Activated CD4-positive, alpha-beta memory T cell treated with anti-CD3 and anti-CD28 coated beads for 36 hours (primary cell): ENCODE data around the gene KCNE4. TPM values are rescaled to one million over a fixed set of nuclear protein-coding genes. Genes with fewer than 3 reads are reported as not detected.

Experiments
- CTCF ChIA-PET: fragments of 350-600 bp; sonication (Branson Sonifier 250); formaldehyde crosslinking; loops from one replicate; lab custom pipeline; 2021; ENCODE audit warnings: antibody characterized with exemption, inconsistent platforms; lab: Charles Lee
- POLR2A ChIA-PET: fragments of 350-600 bp; sonication (Branson Sonifier 250); formaldehyde crosslinking; loops from one replicate; lab custom pipeline; 2021; ENCODE audit warnings: antibody characterized with exemption; lab: Charles Lee
- DNase-seq: peaks from one replicate; pipeline ENCODE4 v3.0.0-alpha.2; 2020
- H3K27ac Mint-ChIP-seq: one replicate; pipeline ENCODE4 v1.8.0; 2021; ENCODE audit warnings: mixed read lengths
- H3K27me3 Mint-ChIP-seq: one replicate; pipeline ENCODE4 v1.8.0; 2021; ENCODE audit warnings: mixed read lengths
- H3K36me3 Mint-ChIP-seq: one replicate; pipeline ENCODE4 v1.8.0; 2021; ENCODE audit warnings: mixed read lengths
- H3K4me1 Mint-ChIP-seq: one replicate; pipeline ENCODE4 v1.8.0; 2021; ENCODE audit warnings: low read depth, mixed read lengths
- H3K4me3 Mint-ChIP-seq: one replicate; pipeline ENCODE4 v1.8.0; 2021; ENCODE audit warnings: mild to moderate bottlenecking, mixed read lengths
- H3K9me3 Mint-ChIP-seq: one replicate; pipeline ENCODE4 v1.8.0; 2021; ENCODE audit warnings: mixed read lengths
- intact Hi-C: fragments of 100-400 bp; cut with micrococcal nuclease; formaldehyde crosslinking; loops from one replicate; pipeline ENCODE4 v1.15.1; 2023
- total RNA-seq, 2 experiments: library from RNA; stranded (reverse); gene quantifications; one replicate each; pipeline ENCODE4 v1.2.3, GENCODE V29; 2021

Gene KCNE4
- total RNA-seq, 2 experiments from 2014 or later, result not detected

GRCh38 chr2:223043164-223043941 lies 8.6 kb upstream of the KCNE4 start:
- no peaks in the 10 kb centered on the region for H3K36me3 Mint-ChIP-seq

DNA sequence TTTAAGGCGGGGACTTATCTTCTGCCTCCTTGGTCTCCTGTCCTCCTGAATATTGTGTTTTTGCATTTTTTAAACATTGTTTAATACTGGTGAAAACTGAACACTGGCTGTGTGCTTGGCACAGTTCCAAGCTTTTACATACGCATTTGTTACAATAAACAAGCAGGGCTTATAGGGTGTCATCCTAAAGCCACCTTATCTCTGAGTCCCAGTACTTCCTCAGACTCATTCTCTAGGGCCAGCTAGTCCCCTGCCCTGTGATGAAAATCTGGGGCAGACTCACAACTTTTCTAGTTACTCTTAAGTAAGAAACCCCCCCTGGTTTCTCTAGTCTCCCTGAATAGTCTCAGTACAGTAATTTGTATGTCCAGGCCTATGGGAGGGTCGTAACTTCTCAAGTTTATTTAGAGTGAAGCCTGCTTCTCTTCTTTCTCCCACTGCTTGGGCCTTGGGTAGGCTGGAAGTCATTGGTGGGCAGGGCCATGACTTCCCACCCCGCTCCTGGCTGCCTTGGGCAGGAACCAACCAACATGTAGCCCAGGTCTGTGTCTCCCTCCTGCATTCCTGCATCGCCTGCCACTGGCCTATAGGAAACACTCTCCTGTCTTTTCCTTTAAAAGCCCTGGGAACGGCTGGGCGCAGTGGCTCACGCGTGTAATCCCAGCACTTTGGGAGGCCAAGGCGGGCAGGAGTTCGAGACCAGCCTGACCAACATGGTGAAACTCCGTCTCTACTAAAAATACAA lies 7.7 kb upstream of the KCNE4 start:
- Mint-ChIP-seq H3K27ac (no peak overlapping the region), H3K4me1 (no peaks in the 10 kb centered on the region), H3K9me3 (no peaks in the 10 kb centered on the region), H3K27me3 (no peaks in the 10 kb centered on the region), H3K36me3 (no peaks in the 10 kb centered on the region), H3K4me3 (no peak overlapping the region)
- ChIA-PET CTCF (interaction anchor here (1.0 kb wide), 1 partner anchor 72 kb away, joined by 3 read pairs; no protein-coding TSS in a partner anchor), POLR2A (no interaction called here)
- DNase-seq, result no peak
- intact Hi-C loops, result no loop called here

More at GRCh38 chr2:223043164-223043941, 8.6 kb upstream of the KCNE4 start:
- no peak overlapping the region for H3K27ac Mint-ChIP-seq
- intact Hi-C loops, result no loop called here
- no peaks in the 10 kb centered on the region for H3K27me3 Mint-ChIP-seq
- H3K4me3 Mint-ChIP-seq, result no peak overlapping the region
- H3K4me1 Mint-ChIP-seq, result no peaks in the 10 kb centered on the region
- H3K9me3 Mint-ChIP-seq, result no peaks in the 10 kb centered on the region
- ChIA-PET POLR2A (no interaction called here), CTCF (interaction anchor here (1.0 kb wide), 1 partner anchor 71 kb away, joined by 3 read pairs; no protein-coding TSS in a partner anchor)
- no peak for DNase-seq

- Mint-ChIP-seq H3K36me3 (no peaks in the 10 kb centered on the region), H3K27me3 (no peaks in the 10 kb centered on the region), H3K4me3 (no peak overlapping the region), H3K27ac (no peak overlapping the region), H3K4me1 (no peaks in the 10 kb centered on the region), H3K9me3 (no peaks in the 10 kb centered on the region)
- POLR2A ChIA-PET, result no interaction called here
- intact Hi-C loops, result no loop called here
- no peak for DNase-seq
- CTCF ChIA-PET, result no interaction called here
Measured at GRCh38 chr2:223044916-223045700, 6.9 kb upstream of the KCNE4 start.

- Mint-ChIP-seq H3K27ac (no peak overlapping the region), H3K9me3 (no peaks in the 10 kb centered on the region)
- no peak for DNase-seq
Measured at GRCh38 chr2:223046470-223047040, 5.4 kb upstream of the KCNE4 start.

DNA sequence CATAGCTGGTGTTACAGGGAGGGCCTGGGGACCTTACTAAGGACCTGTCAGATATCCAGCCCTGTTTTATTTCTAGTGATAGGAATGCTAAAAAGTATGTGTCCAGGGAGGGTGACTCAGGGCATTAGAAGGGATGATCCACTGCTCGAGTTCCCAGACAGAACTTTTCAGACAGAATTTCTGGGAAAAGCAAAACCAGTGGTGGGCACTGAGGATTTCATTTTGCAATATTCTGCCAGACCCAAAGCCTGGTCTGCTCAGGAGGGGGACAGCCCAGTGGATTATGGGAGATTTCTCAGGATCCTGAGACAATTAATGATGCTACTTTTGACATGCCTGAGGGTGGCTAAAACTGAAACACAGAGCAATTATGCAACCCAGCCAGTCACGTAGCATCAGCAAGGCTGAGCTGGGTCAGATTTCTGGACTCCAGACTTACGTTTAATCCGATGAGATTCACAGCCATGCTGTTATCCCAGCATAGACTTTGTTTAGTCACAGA lies 4.7 kb upstream of the KCNE4 start:
- POLR2A ChIA-PET, result no interaction called here

More at GRCh38 chr2:223046470-223047040, 5.4 kb upstream of the KCNE4 start:
- Mint-ChIP-seq H3K4me1 (no peaks in the 10 kb centered on the region), H3K36me3 (no peaks in the 10 kb centered on the region), H3K4me3 (no peak overlapping the region), H3K27me3 (peaks cover 6% of the 10 kb centered on the region)
- ChIA-PET CTCF (no interaction called here), POLR2A (no interaction called here)
- intact Hi-C loops, result no loop called here

DNA sequence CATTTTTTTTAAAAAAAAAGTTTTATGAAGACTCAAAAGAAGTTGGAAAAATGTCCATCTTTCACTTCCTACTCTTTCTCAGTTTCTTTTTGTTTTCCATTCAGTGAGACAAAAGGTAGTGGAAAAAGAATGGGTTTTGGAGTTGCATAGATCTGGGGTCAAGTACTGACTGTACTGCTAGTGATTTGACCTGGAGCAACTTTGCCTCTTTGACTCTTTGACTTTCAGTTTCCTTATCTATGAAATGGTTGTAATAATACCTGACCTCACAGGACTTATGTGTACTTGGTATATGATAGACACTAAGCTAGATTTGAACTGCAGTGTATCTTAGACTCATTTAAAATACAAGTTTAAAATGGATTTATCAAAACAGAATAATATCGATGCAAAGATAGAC lies 3.5 kb upstream of the KCNE4 start:
- intact Hi-C loops, result no loop called here
- Mint-ChIP-seq H3K4me1 (no peaks in the 10 kb centered on the region), H3K4me3 (no peak overlapping the region), H3K27ac (no peak overlapping the region), H3K27me3 (peaks cover 8% of the 10 kb centered on the region), H3K9me3 (no peaks in the 10 kb centered on the region), H3K36me3 (no peaks in the 10 kb centered on the region)
- CTCF ChIA-PET, result no interaction called here
- DNase-seq, result no peak
- POLR2A ChIA-PET, result no interaction called here

More for the DNA sequence above, 4.7 kb upstream of the KCNE4 start:
- Mint-ChIP-seq H3K9me3 (no peaks in the 10 kb centered on the region), H3K27me3 (peaks cover 8% of the 10 kb centered on the region), H3K36me3 (no peaks in the 10 kb centered on the region), H3K4me1 (no peaks in the 10 kb centered on the region), H3K27ac (no peak overlapping the region), H3K4me3 (no peak overlapping the region)
- no peak for DNase-seq
- CTCF ChIA-PET, result no interaction called here
- intact Hi-C loops, result no loop called here

DNA sequence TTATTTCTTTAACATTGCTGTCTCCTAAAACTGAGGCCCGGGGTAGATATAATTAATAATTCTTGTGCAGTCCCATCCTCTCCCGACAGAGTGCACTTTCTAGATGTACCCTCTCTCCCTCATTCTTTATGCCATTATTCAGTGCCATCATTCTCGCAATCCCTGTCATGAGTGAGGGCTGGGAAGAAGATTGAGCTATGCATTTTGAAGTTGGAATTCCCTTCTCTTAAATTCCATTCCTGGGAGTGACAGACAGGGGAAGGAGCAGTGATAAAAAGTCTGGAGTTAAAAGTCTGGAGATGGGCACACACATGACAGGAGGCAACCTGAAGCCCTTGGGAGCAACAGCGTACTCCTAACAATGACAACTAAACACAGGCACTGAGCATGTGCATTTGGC lies 2.6 kb upstream of the KCNE4 start:
- intact Hi-C loops, result no loop called here
- POLR2A ChIA-PET, result interaction anchor here (0.6 kb wide), 1 partner anchor 984 kb away, joined by 3 read pairs; no protein-coding TSS in a partner anchor
- no peak overlapping the region for H3K27ac Mint-ChIP-seq
- H3K27me3 Mint-ChIP-seq, result peaks cover 8% of the 10 kb centered on the region
- no peaks in the 10 kb centered on the region for H3K36me3 Mint-ChIP-seq
- no peaks in the 10 kb centered on the region for H3K4me1 Mint-ChIP-seq
- CTCF ChIA-PET, result no interaction called here
- no peaks in the 10 kb centered on the region for H3K9me3 Mint-ChIP-seq
- no peak overlapping the region for H3K4me3 Mint-ChIP-seq
- no peak for DNase-seq

DNA sequence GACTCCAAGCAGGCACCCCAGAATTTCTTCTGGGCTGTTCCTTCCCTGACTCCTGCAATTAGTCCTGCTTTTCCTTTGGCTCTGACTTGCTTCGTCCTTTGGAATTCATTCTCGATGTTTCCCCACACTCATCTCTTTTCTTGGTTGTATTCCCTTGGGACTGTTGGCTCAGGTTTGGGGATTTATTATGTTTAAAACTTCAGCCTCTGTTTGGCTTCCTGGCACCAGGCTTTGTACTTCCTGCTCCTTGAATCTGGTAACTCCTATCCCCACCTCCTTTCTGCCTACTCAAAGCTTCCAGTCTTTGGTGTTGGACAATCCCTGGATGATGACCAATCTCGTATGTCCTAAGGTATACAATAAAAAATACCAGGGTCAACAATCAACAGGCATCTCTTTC lies 1.8 kb upstream of the KCNE4 start:
- Mint-ChIP-seq H3K27ac (no peak overlapping the region), H3K36me3 (no peaks in the 10 kb centered on the region), H3K4me1 (no peaks in the 10 kb centered on the region), H3K9me3 (no peaks in the 10 kb centered on the region), H3K4me3 (no peak overlapping the region), H3K27me3 (peaks cover 8% of the 10 kb centered on the region)
- no peak for DNase-seq
- ChIA-PET POLR2A (no interaction called here), CTCF (no interaction called here)
- intact Hi-C loops, result no loop called here

- no peak overlapping the region for H3K27ac Mint-ChIP-seq
- ChIA-PET POLR2A (interaction anchor here (0.7 kb wide), 1 partner anchor 371 kb away, joined by 3 read pairs; no protein-coding TSS in a partner anchor), CTCF (no interaction called here)
- no peaks in the 10 kb centered on the region for H3K4me1 Mint-ChIP-seq
- intact Hi-C loops, result no loop called here
- no peaks in the 10 kb centered on the region for H3K9me3 Mint-ChIP-seq
- DNase-seq, result no peak
- no peaks in the 10 kb centered on the region for H3K36me3 Mint-ChIP-seq
- peaks cover 8% of the 10 kb centered on the region for H3K27me3 Mint-ChIP-seq
- no peak overlapping the region for H3K4me3 Mint-ChIP-seq
Measured at GRCh38 chr2:223050900-223051504, 988 bp upstream of the KCNE4 start.

DNA sequence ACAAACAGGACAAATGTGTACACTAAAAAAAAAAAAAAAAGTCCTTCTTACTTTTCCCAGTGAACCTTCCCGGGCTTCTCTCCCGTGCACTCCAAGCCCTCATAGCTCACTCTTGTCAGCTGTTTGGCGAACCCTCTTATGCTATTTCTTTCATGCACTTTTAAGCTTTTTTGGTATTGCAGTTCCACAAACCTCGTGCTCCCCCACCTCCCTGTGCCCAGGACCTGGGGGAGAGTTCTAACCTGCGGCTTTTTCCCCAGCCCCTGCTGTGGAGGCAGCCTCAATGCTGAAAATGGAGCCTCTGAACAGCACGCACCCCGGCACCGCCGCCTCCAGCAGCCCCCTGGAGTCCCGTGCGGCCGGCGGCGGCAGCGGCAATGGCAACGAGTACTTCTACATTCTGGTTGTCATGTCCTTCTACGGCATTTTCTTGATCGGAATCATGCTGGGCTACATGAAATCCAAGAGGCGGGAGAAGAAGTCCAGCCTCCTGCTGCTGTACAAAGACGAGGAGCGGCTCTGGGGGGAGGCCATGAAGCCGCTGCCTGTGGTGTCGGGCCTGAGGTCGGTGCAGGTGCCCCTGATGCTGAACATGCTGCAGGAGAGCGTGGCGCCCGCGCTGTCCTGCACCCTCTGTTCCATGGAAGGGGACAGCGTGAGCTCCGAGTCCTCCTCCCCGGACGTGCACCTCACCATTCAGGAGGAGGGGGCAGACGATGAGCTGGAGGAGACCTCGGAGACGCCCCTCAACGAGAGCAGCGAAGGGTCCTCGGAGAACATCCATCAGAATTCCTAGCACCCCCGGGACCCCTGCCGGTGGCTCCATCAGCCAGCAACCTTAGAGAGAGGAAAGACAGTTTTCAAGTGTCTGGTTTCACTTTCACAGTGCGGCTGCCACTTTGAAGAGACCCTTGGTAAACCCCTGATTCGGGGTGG lies 826 bp downstream of the KCNE4 start:
- Mint-ChIP-seq H3K27ac (no peak overlapping the region), H3K36me3 (no peaks in the 10 kb centered on the region), H3K9me3 (no peaks in the 10 kb centered on the region), H3K4me3 (no peak overlapping the region), H3K27me3 (peaks cover 8% of the 10 kb centered on the region), H3K4me1 (no peaks in the 10 kb centered on the region)
- intact Hi-C loops, result no loop called here
- ChIA-PET POLR2A (no interaction called here), CTCF (no interaction called here)
- DNase-seq, result no peak
